ENCODE data around the gene ZSWIM9. TPM values are rescaled to one million over a fixed set of nuclear protein-coding genes. Genes with fewer than 3 reads are reported as not detected.

ZSWIM9 gene
- total and polyA plus RNA-seq, 2 donors (not counting 3 experiments of a cell fraction or from before 2014, with no cell fraction given) = 1.0 to 8.6 TPM

DNA sequence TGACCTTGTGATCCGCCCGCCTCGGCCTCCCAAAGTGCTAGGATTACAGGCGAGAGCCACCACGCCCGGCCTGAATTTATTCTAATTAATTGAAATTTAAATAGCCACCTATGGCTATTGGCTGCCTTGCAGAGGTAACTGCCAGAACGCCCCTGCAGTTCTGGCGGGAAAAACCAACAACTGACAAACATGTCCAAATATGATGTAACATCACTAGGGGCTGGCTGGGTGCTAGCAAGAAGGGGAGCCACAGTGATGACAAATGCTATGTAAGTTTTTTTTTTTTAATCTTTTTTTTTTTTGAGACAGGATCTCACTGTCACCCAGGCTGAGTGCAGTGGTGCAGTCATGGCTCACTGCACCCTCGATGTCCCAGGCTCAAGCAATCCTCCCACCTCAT, 12.9 kb downstream of the ZSWIM9 start:
- DNase-seq (ENCODE audit: low read depth, low spot score) = no peak
- Histone ChIP-seq H3K9ac (replicated peaks; ENCODE audit: extremely low read depth, insufficient read depth, low read length) (no peak overlapping the region), H3K4me3 (replicated peaks in 1 of 3; ENCODE audit: insufficient read depth in 1 of 3, low read depth in 1 of 3, low read length in 3 of 3) (no peak overlapping the region), H3K79me2 (ENCODE audit: control insufficient read depth, insufficient read depth, low read length) (no peaks in the 10 kb centered on the region), H3K4me1 (ENCODE audit: control insufficient read depth, extremely low read depth, insufficient read depth, low read length) (no peaks in the 10 kb centered on the region), H3K4me2 (ENCODE audit: insufficient read depth, low read length) (no peak overlapping the region), H3K27me3 (ENCODE audit: control insufficient read depth in 2 of 2, insufficient read depth in 2 of 2, low read length in 2 of 2) (no peaks in the 10 kb centered on the region), H2AFZ (ENCODE audit: low read depth, low read length) (no peak overlapping the region), H3K36me3 (ENCODE audit: control insufficient read depth in 2 of 2, extremely low read depth in 1 of 2, insufficient read depth in 2 of 2, low read length in 2 of 2) (peaks cover 0 to 2% of the 10 kb centered on the region in 2 experiments), H3K9me1 (replicated peaks; ENCODE audit: control insufficient read depth, extremely low read depth, insufficient read depth, low read length) (no peaks in the 10 kb centered on the region), H4K20me1 (replicated peaks; ENCODE audit: control insufficient read depth, extremely low read depth, insufficient read depth, low read length) (no peaks in the 10 kb centered on the region), H3K27ac (ENCODE audit: insufficient read depth, low read depth, low read length) (no peak overlapping the region), H3K9me3 (replicated peaks; ENCODE audit: control insufficient read depth, insufficient read depth, low read length) (no peaks in the 10 kb centered on the region)
- CTCF ChIA-PET = no interaction called here
- FAIRE-seq = no peak
- dilution Hi-C loops (cut with MboI; ENCODE audit: extremely low pct_ligation_motif_present, low sequenced_read_pairs) = no loop called here
- BruUV-seq (replicated peaks) = no TSS peak
- TF ChIP-seq MYC (IDR thresholded peaks at IDR 0.05; ENCODE audit: low read depth, low read length) (no peak), GATA2 (IDR thresholded peaks at IDR 0.05; ENCODE audit: insufficient read depth, insufficient read length, low read depth, low read length) (no peak), MAX (IDR thresholded peaks at IDR 0.05; ENCODE audit: insufficient read depth, insufficient read length) (no peak), EZH2 (IDR thresholded peaks at IDR 0.05; ENCODE audit: borderline replicate concordance, low read depth, low read length, severe bottlenecking) (no peak), POLR2AphosphoS5 (IDR thresholded peaks at IDR 0.05; ENCODE audit: insufficient read depth, low read depth, low read length) (no peak), POLR2A (IDR thresholded peaks at IDR 0.05; ENCODE audit: low read depth, low read length) (no peak), CTCF (IDR thresholded peaks at IDR 0.05; ENCODE audit: extremely low read depth in 1 of 2, insufficient read depth in 1 of 2, low read depth in 1 of 2, low read length in 2 of 2) (no peak), FOS (IDR thresholded peaks at IDR 0.05; ENCODE audit: borderline replicate concordance, insufficient read depth, low read length) (no peak), JUN (IDR thresholded peaks at IDR 0.05; ENCODE audit: borderline replicate concordance, insufficient read depth, insufficient read length, low read depth) (no peak)
- POLR2A ChIA-PET = no interaction called here
- intact Hi-C loops (cut with micrococcal nuclease) = no loop called here

Data from endothelial cell of umbilical vein (primary cell).